ENCODE measurements around the gene ATAD3C. TPM values are rescaled to one million over a fixed set of nuclear protein-coding genes. Genes with fewer than 3 reads are reported as not detected.

The ATAD3C gene
- total RNA-seq, 1 donor from 2014 or later: 1.6 TPM

DNA sequence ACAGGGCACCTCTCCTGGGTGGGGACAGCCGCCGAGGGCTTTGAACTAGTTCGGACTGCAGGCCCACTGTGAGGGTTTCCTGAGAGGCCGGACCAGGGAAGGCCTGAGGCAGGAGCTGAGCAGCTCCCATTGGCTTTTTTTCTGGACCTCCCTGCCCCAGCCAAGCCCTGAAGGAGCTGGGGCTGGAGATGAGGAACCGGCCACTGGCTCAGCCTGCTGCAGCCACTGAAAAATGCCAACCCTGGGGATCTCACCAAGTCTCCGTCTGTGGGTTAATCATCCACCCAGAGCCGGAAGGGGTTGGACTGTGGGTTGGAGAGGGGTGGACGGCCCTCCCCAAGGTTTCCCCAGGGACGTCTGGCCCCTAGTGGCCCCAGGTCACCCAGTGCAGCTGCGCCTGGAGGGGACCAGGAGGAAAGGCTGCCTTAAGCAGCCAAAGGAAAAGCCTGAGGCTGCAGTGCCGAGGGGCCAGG, 11.5 kb upstream of the ATAD3C start:
- TF ChIP-seq, protein P1, sequence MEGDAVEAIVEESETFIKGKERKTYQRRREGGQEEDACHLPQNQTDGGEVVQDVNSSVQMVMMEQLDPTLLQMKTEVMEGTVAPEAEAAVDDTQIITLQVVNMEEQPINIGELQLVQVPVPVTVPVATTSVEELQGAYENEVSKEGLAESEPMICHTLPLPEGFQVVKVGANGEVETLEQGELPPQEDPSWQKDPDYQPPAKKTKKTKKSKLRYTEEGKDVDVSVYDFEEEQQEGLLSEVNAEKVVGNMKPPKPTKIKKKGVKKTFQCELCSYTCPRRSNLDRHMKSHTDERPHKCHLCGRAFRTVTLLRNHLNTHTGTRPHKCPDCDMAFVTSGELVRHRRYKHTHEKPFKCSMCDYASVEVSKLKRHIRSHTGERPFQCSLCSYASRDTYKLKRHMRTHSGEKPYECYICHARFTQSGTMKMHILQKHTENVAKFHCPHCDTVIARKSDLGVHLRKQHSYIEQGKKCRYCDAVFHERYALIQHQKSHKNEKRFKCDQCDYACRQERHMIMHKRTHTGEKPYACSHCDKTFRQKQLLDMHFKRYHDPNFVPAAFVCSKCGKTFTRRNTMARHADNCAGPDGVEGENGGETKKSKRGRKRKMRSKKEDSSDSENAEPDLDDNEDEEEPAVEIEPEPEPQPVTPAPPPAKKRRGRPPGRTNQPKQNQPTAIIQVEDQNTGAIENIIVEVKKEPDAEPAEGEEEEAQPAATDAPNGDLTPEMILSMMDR (IDR thresholded peaks at IDR 0.05; ENCODE audit: unreplicated experiment): peak; percentile 32
- Mint-ChIP-seq H3K9me3 (ENCODE audit: low read depth) (no peaks in the 10 kb centered on the region), H3K27me3 (no peaks in the 10 kb centered on the region), H3K4me3 (ENCODE audit: low read depth) (no peak overlapping the region), H3K4me1 (ENCODE audit: low read depth) (peaks cover 16% of the 10 kb centered on the region), H3K27ac (peak overlapping the region; percentile 41), H3K36me3 (ENCODE audit: insufficient read depth) (peaks cover 1% of the 10 kb centered on the region)
- peak; percentile 73 for DNase-seq (ENCODE audit: low spot score, unreplicated experiment)

DNA sequence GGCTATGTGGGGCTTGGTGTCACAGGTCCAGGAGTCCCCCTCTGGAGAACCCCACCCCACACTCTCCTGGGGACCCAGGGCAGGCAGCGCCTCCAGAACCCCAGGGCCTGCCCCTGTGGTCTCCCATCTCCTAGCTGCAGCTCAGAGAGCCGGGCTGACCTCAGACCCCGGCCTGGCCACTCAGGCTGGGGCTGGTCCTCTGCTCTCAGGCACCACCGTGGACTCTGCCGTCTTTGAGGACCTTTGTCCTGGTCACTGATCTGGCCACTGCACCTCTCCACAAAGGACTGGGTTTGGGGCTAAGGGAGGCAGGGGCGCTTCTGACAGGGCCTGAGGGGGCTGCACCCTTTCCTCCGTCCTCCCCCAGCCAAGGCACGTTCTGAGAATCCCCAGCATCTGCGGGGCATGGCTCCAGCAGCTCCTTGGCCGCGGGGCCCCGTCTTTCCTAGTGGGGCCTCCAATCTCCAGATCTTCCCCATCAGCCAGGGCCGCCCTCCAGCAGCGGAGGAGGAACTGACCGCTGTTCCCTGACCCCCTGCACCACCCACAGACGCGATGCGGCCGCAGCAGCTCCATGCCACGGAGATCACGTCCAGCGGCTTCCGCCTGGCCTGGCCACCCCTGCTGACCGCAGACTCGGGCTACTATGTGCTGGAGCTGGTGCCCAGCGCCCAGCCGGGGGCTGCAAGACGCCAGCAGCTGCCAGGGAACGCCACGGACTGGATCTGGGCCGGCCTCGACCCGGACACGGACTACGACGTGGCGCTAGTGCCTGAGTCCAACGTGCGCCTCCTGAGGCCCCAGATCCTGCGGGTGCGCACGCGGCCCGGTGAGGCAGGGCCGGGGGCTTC, 10.7 kb upstream of the ATAD3C start:
- DNase-seq (ENCODE audit: low spot score, unreplicated experiment): no peak
- Mint-ChIP-seq H3K4me1 (ENCODE audit: low read depth) (peaks cover 12% of the 10 kb centered on the region), H3K27ac (peak overlapping the region; percentile 41), H3K27me3 (no peaks in the 10 kb centered on the region), H3K9me3 (ENCODE audit: low read depth) (no peaks in the 10 kb centered on the region), H3K36me3 (ENCODE audit: insufficient read depth) (peaks cover 1% of the 10 kb centered on the region), H3K4me3 (ENCODE audit: low read depth) (no peak overlapping the region)
- TF ChIP-seq, protein P1 (IDR thresholded peaks at IDR 0.05; ENCODE audit: unreplicated experiment): no peak

DNA sequence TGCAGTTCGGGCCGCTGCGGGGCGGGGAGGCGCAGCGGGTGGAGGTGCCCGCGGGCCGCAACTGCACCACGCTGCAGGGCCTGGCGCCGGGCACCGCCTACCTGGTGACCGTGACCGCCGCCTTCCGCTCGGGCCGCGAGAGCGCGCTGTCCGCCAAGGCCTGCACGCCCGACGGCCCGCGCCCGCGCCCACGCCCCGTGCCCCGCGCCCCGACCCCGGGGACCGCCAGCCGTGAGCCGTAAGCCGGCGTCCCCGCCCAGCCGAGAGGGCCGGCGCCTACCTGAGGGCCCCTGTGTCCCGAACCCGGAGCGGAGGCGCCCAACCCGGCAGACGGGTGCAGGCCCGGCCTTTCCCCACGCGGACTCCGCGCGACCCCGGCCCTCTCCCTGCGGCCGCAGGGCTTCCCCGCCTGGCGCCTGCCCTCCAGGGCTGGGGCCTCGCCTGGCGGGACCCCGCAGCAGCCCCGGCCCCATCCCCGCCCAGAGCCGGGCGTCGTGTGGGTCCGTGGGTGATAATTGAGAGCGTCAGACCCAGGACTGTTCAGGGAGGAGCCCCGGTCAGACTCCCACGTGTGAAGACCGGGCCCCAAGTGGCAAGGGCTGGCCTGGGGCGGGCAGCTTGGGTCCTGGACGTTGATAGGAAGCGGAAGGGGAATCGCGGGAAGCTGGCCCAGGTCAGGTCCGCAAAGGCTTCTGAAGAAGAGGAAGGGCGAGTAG, 9.8 kb upstream of the ATAD3C start:
- no peaks in the 10 kb centered on the region for H3K27me3 Mint-ChIP-seq

DNA sequence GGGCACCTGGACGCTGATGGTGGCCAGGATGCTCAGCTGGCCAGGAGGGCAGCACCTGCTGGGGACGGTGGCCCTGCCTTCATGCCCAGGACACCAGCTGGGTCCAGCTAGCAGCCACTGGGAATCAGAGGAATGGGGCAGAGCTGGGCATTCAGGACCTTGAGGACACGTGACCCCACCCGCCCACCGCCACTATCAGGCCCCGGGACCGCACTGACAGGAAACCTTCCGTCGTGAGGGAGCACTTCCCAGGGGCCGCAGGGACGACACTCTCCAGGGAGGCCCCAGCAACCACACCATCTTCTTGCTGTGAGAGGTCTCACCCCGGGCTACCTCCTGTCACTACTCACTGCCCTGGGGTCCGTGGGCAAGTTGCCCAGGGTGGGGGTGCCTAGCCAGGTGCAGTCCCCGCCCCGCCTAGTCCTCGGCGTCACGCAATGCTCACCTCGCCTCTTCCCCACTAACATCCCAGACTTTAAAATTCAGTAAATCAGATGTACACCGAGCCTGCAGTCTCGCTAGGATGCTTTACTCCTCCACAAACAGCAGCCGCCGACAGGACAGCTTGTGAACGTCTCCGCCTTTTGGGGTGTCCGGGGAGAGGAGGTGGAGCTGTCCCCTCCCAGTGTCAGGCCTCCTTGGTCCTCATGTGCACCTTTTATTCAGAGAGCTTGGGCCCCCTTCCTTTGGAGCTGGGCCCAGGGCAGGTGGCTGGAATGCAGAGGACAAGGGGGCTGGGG, 9.1 kb upstream of the ATAD3C start:
- no peaks in the 10 kb centered on the region for H3K9me3 Mint-ChIP-seq (ENCODE audit: low read depth)
- H3K4me1 Mint-ChIP-seq (ENCODE audit: low read depth): peaks cover 10% of the 10 kb centered on the region
- DNase-seq (ENCODE audit: low spot score, unreplicated experiment): no peak
- H3K27me3 Mint-ChIP-seq: no peaks in the 10 kb centered on the region
- peak overlapping the region; percentile 74 for H3K27ac Mint-ChIP-seq
- TF ChIP-seq, protein P1 (IDR thresholded peaks at IDR 0.05; ENCODE audit: unreplicated experiment): no peak
- no peak overlapping the region for H3K4me3 Mint-ChIP-seq (ENCODE audit: low read depth)
- peaks cover 1% of the 10 kb centered on the region for H3K36me3 Mint-ChIP-seq (ENCODE audit: insufficient read depth)

More for the DNA sequence above, 9.8 kb upstream of the ATAD3C start:
- Mint-ChIP-seq H3K27ac (no peak overlapping the region), H3K4me1 (ENCODE audit: low read depth) (peaks cover 12% of the 10 kb centered on the region), H3K36me3 (ENCODE audit: insufficient read depth) (peaks cover 1% of the 10 kb centered on the region), H3K4me3 (ENCODE audit: low read depth) (no peak overlapping the region), H3K9me3 (ENCODE audit: low read depth) (no peaks in the 10 kb centered on the region)
- TF ChIP-seq, protein P1 (IDR thresholded peaks at IDR 0.05; ENCODE audit: unreplicated experiment): no peak
- DNase-seq (ENCODE audit: low spot score, unreplicated experiment): no peak

Data from progenitor cell of endocrine pancreas (in vitro differentiated cells).